Spleen (tissue), 11 donors: Measurements from ENCODE around the gene SLC2A9. TPM values are rescaled to one million over a fixed set of nuclear protein-coding genes. Genes with fewer than 3 reads are reported as not detected.

Experiments used
- DNase-seq: peaks from one replicate; pipeline ENCODE4 v3.0.0-alpha.2; 2020
- H3K27ac ChIP-seq, 8 donors: fragments of 200-600 bp; sonication (generic) in 7 of 8; 1 replicate in 4 of 8; 2 replicates in 4 of 8; pipeline versions ENCODE4 v1.5.0 to v1.8.0; 2016 to 2021; ENCODE audit warnings: inconsistent platforms in 4 of 8, mild to moderate bottlenecking in 4 of 8, moderate library complexity in 1 of 8
- H3K27me3 ChIP-seq, 7 donors: fragments of 200-600 bp; sonication (generic) in 6 of 7; replicated peaks in 1 of 7; 1 replicate in 4 of 7; 2 replicates in 3 of 7; pipeline versions ENCODE4 v1.5.0 to v1.8.0; 2016 to 2021; ENCODE audit warnings: inconsistent platforms in 3 of 7, mild to moderate bottlenecking in 1 of 7
- H3K36me3 ChIP-seq, 6 donors: fragments of 200-600 bp; sonication (generic) in 5 of 6; 1 replicate in 4 of 6; 2 replicates in 2 of 6; pipeline versions ENCODE4 v1.5.0 to v1.8.0; 2016 to 2021; ENCODE audit warnings: inconsistent platforms in 2 of 6
- H3K4me1 ChIP-seq, 6 donors: fragments of 200-600 bp; sonication (generic) in 5 of 6; 1 replicate in 3 of 6; 2 replicates in 3 of 6; pipeline versions ENCODE4 v1.5.0 to v1.8.0; 2016 to 2021; ENCODE audit warnings: inconsistent platforms in 3 of 6
- H3K4me3 ChIP-seq, 8 donors: fragments of 200-600 bp; sonication (generic) in 7 of 8; 1 replicate in 4 of 8; 2 replicates in 4 of 8; pipeline versions ENCODE4 v1.5.0 to v1.8.0; 2016 to 2021; ENCODE audit warnings: inconsistent platforms in 4 of 8, mild to moderate bottlenecking in 4 of 8, moderate library complexity in 2 of 8
- H3K9me3 ChIP-seq, 8 donors: fragments of 200-600 bp; sonication (generic) in 7 of 8; 1 replicate in 4 of 8; 2 replicates in 4 of 8; pipeline versions ENCODE4 v1.5.0 to v1.8.0; 2016 to 2021; ENCODE audit warnings: inconsistent platforms in 4 of 8
- POLR2A ChIP-seq, 3 donors: fragments of 450-650 bp; IDR thresholded peaks; one replicate each; pipeline ENCODE4 v1.5.1; 2017; ENCODE audit warnings: antibody characterized with exemption in 3 of 3, mild to moderate bottlenecking in 1 of 3
- POLR2AphosphoS5 ChIP-seq, 3 donors: sonication (generic); formaldehyde crosslinking; IDR thresholded peaks; one replicate each; pipeline ENCODE4 v1.5.1; 2017; ENCODE audit warnings: antibody characterized with exemption in 3 of 3
- WGBS, 5 donors: extraction: QIAGEN DNeasy Blood & Tissue Kit in 3 of 5; methylation state at CpG; one replicate each; pipeline versions ENCODE4 v1.1.5 to v1.1.7; 2013 to 2018; 5-methylcytosine and 5-hydroxymethylcytosine counted together
- intact Hi-C: fragments of 100-400 bp; cut with DNase I; formaldehyde crosslinking; loops from one replicate; pipeline ENCODE4 v1.15.0; 2023; ENCODE audit warnings: low total_unique reads
- polyA plus RNA-seq, 3 donors: library from polyadenylated mRNA; stranded (reverse); fragments of 200-250 nt; gene quantifications; one replicate each; pipeline ENCODE4 v1.2.1, GENCODE V29; 2013
- total RNA-seq, 7 donors: library from RNA; depleted of rRNA in 3 of 7; stranded (reverse); fragments of >200 nt in 3 of 7; fragmentation: NEBNext Ultra II Directional in 4 of 7; extraction: Animal tissue kit (Norgen Biotek cat#: 25700) in 4 of 7; gene quantifications; one replicate each; pipeline versions ENCODE4 v1.1.0 to v1.2.1, GENCODE V29; 2016 to 2021
- TF ChIP-seq, protein P1 (sequence below), 11 experiments: fragments of 200-600 bp in 7 of 11; fragments of 450-650 bp in 4 of 11; sonication (generic) in 4 of 11; IDR thresholded peaks in 8 of 11; conservative IDR thresholded peaks in 3 of 11; 1 replicate in 7 of 11; 2 replicates in 4 of 11; pipeline versions ENCODE4 v1.4.0 to v1.8.0; 2016 to 2021; ENCODE audit warnings: antibody characterized with exemption in 11 of 11, inconsistent platforms in 4 of 11, mild to moderate bottlenecking in 1 of 11
- donor health status: healthy with polysubstance abuse.
- donor health status: DM: no; HTN: no; CAD: no; lungs with moderate emphysema.
- donor health status: DM: no; HTN: no; CAD: no.
- donor health status: Bipolar disorder and iron deficiency.
- donor health status: healthy.
- donor health status: DM: no; HTN: no; CAD: no.
- donor health status: DM: yes; HTN: yes; CAD: no.

SLC2A9 gene
- total and polyA plus RNA-seq, 10 donors = 1.2 to 8.8 (median 5.3) TPM

DNA sequence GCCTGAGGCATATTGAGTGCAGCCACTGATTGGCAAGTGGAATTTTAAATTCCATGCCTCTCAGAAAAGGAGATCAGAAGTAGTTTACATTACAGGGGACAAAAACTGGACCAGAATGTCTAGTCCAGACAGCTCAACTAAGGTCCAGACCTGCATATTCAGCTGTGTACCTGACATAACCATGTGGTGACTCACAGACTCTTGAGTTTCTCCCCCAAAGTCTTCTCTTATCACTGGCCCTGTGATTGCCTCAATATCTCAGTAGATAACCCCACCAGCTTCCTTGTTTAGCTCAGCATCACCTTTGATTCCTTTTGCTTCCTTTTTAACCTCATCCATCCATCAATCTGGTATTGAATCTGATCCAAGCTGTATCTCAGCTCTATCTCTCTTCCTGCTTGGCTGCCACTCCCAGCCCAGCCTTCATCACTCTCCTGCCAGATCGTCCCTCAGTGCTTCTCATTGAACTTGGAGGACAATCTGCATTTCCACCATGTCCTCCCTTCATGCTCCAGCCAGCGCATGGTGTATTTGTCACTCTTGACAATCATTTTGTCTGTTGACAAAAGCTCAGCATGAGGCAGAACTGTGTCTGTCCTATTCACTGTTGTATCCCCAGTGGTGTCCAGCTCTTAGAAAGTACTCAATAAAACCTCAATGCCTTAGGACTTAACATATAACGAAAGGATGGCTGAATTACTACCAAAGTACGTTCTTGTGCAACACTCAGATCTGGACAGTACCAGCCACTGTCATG lies 27.8 kb upstream of the SLC2A9 start:
- Histone ChIP-seq H3K36me3 (peaks cover 0 to 4% (median 0%) of the 10 kb centered on the region in 6 donors), H3K9me3 (no peaks in the 10 kb centered on the region), H3K4me3 (no peak overlapping the region), H3K4me1 (peaks cover 0 to 17% (median 0%) of the 10 kb centered on the region in 6 donors), H3K27me3 (peaks cover 0 to 38% (median 0%) of the 10 kb centered on the region in 7 donors), H3K27ac (no peak overlapping the region)
- WGBS, 5 donors = 65 to 79% (median 68%) methylated on average over 4 of the region's 4 CpGs
- intact Hi-C loops = no loop called here
- TF ChIP-seq POLR2A (IDR thresholded peaks at IDR 0.05) = no peak
- DNase-seq = no peak

DNA sequence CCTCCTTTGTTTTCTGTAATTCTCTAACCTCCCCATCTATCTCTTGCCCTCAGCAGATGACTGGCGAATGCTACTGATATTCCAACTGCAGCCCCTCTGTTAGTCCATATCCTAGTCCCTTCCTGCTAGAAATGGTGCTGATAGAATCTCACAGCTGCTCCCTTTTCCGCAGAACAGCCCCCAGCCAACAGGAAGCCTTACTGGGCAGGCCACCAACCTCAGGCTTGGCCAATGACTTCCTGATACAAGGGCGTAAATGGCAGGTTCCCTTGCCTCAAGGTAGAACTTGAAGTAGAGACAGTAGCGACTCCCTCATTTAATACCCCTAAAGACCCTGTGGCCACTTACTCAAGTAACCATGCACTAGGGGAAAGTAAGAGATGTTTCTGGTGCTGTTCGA lies 26.7 kb upstream of the SLC2A9 start:
- Histone ChIP-seq H3K9me3 (peaks cover 0 to 8% (median 5%) of the 10 kb centered on the region in 8 donors), H3K27me3 (peaks cover 0 to 31% (median 0%) of the 10 kb centered on the region in 7 donors), H3K36me3 (peaks cover 0 to 4% (median 0%) of the 10 kb centered on the region in 6 donors), H3K4me3 (no peak overlapping the region), H3K27ac (no peak overlapping the region), H3K4me1 (peaks cover 0 to 17% (median 0%) of the 10 kb centered on the region in 6 donors)
- WGBS, 5 donors = 28 to 80% (median 54%) methylated on average over 4 to 5 of the region's 5 CpGs
- no peak for TF ChIP-seq POLR2A (IDR thresholded peaks at IDR 0.05)
- no peak for DNase-seq
- intact Hi-C loops = no loop called here

DNA sequence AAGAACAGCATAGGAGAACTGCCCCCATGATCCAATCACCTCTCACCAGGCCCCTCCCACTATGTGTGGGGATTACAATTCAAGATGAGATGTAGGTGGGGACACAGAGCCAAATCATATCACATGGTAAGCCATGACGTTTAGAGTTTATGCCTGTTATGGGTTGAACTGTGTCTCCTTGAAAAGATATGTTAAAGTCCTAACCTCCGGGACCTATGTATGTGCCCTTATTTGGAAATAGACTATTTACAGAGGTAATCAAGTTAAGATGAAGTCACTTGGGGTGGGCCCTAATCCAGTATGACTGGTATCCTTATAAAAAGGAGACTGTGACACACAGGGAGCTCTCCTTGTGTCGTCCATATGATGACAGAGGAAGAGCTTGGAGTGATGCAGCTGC lies 25.2 kb upstream of the SLC2A9 start:
- H3K27me3 ChIP-seq = peaks cover 0 to 20% (median 0%) of the 10 kb centered on the region in 7 donors
- no peak overlapping the region for H3K27ac ChIP-seq
- peaks cover 0 to 4% (median 0%) of the 10 kb centered on the region in 6 donors for H3K36me3 ChIP-seq
- TF ChIP-seq, protein P1, sequence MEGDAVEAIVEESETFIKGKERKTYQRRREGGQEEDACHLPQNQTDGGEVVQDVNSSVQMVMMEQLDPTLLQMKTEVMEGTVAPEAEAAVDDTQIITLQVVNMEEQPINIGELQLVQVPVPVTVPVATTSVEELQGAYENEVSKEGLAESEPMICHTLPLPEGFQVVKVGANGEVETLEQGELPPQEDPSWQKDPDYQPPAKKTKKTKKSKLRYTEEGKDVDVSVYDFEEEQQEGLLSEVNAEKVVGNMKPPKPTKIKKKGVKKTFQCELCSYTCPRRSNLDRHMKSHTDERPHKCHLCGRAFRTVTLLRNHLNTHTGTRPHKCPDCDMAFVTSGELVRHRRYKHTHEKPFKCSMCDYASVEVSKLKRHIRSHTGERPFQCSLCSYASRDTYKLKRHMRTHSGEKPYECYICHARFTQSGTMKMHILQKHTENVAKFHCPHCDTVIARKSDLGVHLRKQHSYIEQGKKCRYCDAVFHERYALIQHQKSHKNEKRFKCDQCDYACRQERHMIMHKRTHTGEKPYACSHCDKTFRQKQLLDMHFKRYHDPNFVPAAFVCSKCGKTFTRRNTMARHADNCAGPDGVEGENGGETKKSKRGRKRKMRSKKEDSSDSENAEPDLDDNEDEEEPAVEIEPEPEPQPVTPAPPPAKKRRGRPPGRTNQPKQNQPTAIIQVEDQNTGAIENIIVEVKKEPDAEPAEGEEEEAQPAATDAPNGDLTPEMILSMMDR (IDR thresholded peaks at IDR 0.05 in 8 of 11, conservative IDR thresholded peaks at IDR 0.05 in 3 of 11) = no peak
- TF ChIP-seq POLR2AphosphoS5 (IDR thresholded peaks at IDR 0.05) = no peak
- no peak for TF ChIP-seq POLR2A (IDR thresholded peaks at IDR 0.05)
- no peak overlapping the region for H3K4me3 ChIP-seq
- peaks cover 0 to 21% (median 19%) of the 10 kb centered on the region in 8 donors for H3K9me3 ChIP-seq
- 73 to 85% (median 81%) methylated on average over 3 of the region's 3 CpGs for WGBS, 5 donors
- peaks cover 0 to 17% (median 0%) of the 10 kb centered on the region in 6 donors for H3K4me1 ChIP-seq
- intact Hi-C loops = no loop called here
- no peak for DNase-seq

DNA sequence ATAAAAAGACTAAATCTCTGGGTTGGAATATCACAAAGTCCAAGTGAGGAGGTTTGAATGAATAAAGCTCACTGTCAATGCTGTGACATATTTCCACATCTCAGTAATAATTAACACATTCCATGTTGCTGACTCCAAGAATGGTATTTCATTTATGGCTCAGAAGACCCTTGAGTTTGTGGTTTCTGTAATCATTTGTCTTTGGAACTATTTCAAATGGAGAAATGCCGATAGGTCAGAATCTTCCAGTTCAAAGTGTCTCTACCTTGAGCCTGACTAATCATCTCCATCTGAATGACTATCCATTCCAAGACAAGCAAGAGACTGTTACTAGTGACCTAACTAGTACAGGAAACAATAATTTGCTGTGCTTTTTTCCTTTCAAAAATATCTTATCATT lies 24.2 kb upstream of the SLC2A9 start:
- no peak for DNase-seq
- Histone ChIP-seq H3K9me3 (peaks cover 0 to 21% (median 19%) of the 10 kb centered on the region in 8 donors), H3K36me3 (peaks cover 0 to 4% (median 0%) of the 10 kb centered on the region in 6 donors), H3K27ac (peak overlapping the region in 2 of 8 donors; percentile 41 to 56), H3K4me3 (no peak overlapping the region), H3K27me3 (peaks cover 0 to 10% (median 0%) of the 10 kb centered on the region in 7 donors), H3K4me1 (peaks cover 0 to 17% (median 0%) of the 10 kb centered on the region in 6 donors)
- WGBS, 5 donors = 70 to 87% (median 81%) methylated on average over 1 of the region's 1 CpG
- intact Hi-C loops = no loop called here
- TF ChIP-seq POLR2AphosphoS5 (IDR thresholded peaks at IDR 0.05) (no peak), POLR2A (IDR thresholded peaks at IDR 0.05) (no peak)
- TF ChIP-seq, protein P1 (IDR thresholded peaks at IDR 0.05 in 8 of 11, conservative IDR thresholded peaks at IDR 0.05 in 3 of 11) = no peak

DNA sequence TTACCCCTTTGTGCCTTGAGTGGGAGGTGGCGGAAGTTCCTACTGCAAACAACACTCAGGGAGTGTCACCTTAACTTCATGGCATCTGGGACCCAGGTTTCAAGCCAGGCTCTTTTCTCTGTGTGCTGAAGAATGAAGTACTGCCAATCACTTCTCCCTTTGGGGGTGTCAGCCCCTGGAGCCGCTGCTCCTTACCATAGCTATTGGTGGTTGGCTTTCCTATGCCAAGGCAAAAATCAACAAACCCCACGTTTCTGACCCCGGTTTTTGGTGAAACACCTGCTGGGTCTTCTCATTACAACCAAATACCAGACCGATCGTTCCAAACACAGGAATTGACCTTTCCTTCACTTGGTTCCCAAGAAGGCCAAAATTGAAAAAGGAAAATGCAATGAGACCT lies 19.7 kb upstream of the SLC2A9 start:
- DNase-seq = no peak
- TF ChIP-seq, protein P1 (IDR thresholded peaks at IDR 0.05 in 8 of 11, conservative IDR thresholded peaks at IDR 0.05 in 3 of 11) = no peak
- TF ChIP-seq POLR2AphosphoS5 (IDR thresholded peaks at IDR 0.05) (no peak), POLR2A (IDR thresholded peaks at IDR 0.05) (no peak)
- H3K27me3 ChIP-seq = no peaks in the 10 kb centered on the region

More for the DNA sequence above, 19.7 kb upstream of the SLC2A9 start:
- Histone ChIP-seq H3K27ac (no peak overlapping the region), H3K4me3 (no peak overlapping the region), H3K4me1 (peaks cover 0 to 15% (median 0%) of the 10 kb centered on the region in 6 donors), H3K36me3 (peaks cover 0 to 9% (median 0%) of the 10 kb centered on the region in 6 donors), H3K9me3 (peaks cover 0 to 21% (median 19%) of the 10 kb centered on the region in 8 donors)
- 74 to 89% (median 85%) methylated on average over 6 of the region's 6 CpGs for WGBS, 5 donors
- intact Hi-C loops = no loop called here
